ENCODE data around the gene TIA1. TPM values are rescaled to one million over a fixed set of nuclear protein-coding genes. Genes with fewer than 3 reads are reported as not detected.
A peak's percentile ranks its signal among the peaks of the same experiment; 100 is the strongest.
"Not testable (repeated sequence)": the region's sequence is repeated elsewhere in the genome, so short reads cannot be mapped to it uniquely, and the experiment has no call there.

Gene TIA1
- total RNA-seq = 104 and 105 TPM in 2 replicates

- peaks cover 13% of the 10 kb centered on the region for H3K36me3 Mint-ChIP-seq (ENCODE audit: low read depth)
- peak within 1 kb of the TSS; percentile 96 for H3K4me3 Mint-ChIP-seq
- H3K27me3 Mint-ChIP-seq = peaks cover 3% of the 10 kb centered on the region
- no peaks in the 10 kb centered on the region for H3K9me3 Mint-ChIP-seq
- H3K27ac Mint-ChIP-seq = peak within 1 kb of the TSS; percentile 99
- peak; percentile 99 for DNase-seq
- H3K4me1 Mint-ChIP-seq = peaks cover 26% of the 10 kb centered on the region
- intact Hi-C loops (cut with micrococcal nuclease) = loop anchor here (1.0 to 10.0 kb wide), 11 partner anchors 9 to 862 kb away; partner anchors contain the start of genes AAK1, C2orf42, FAM136A and GFPT1
These were observed at the start of gene TIA1 for GRCh38 chr2:70248181-70248847. TIA1 (minus strand) TSS chr2:70248628; CDS start chr2:70248430, 198 bp downstream.

GRCh38 chr2:70297828-70298227 is 49.4 kb upstream of the TIA1 start:
- H3K36me3 Mint-ChIP-seq (ENCODE audit: low read depth) = peaks cover 47% of the 10 kb centered on the region
- intact Hi-C loops (cut with micrococcal nuclease); DNase-seq; H3K4me3 Mint-ChIP-seq; H3K27me3 Mint-ChIP-seq; H3K9me3 Mint-ChIP-seq: not testable (repeated sequence)
- peaks cover 38% of the 10 kb centered on the region for H3K4me1 Mint-ChIP-seq
- H3K27ac Mint-ChIP-seq = peak overlapping the region; percentile 25

- H3K9me3 Mint-ChIP-seq = no peaks in the 10 kb centered on the region
- intact Hi-C loops (cut with micrococcal nuclease) = no loop called here
- no peak overlapping the region for H3K27ac Mint-ChIP-seq
- H3K27me3 Mint-ChIP-seq = no peaks in the 10 kb centered on the region
- no peak for DNase-seq
- H3K4me3 Mint-ChIP-seq = no peak overlapping the region
- peaks cover 66% of the 10 kb centered on the region for H3K36me3 Mint-ChIP-seq (ENCODE audit: low read depth)
- H3K4me1 Mint-ChIP-seq = peaks cover 26% of the 10 kb centered on the region
These were observed 35.2 kb upstream of the TIA1 start for GRCh38 chr2:70283500-70284191.

- H3K4me3 Mint-ChIP-seq = no peak overlapping the region
- peaks cover 64% of the 10 kb centered on the region for H3K36me3 Mint-ChIP-seq (ENCODE audit: low read depth)
- H3K9me3 Mint-ChIP-seq = no peaks in the 10 kb centered on the region
- intact Hi-C loops (cut with micrococcal nuclease) = no loop called here
- DNase-seq = no peak
- H3K27ac Mint-ChIP-seq = no peak overlapping the region
- H3K27me3 Mint-ChIP-seq = no peaks in the 10 kb centered on the region
- peaks cover 21% of the 10 kb centered on the region for H3K4me1 Mint-ChIP-seq
These were observed 34.0 kb upstream of the TIA1 start for GRCh38 chr2:70282439-70282838.

GRCh38 chr2:70280242-70280798 is 31.9 kb upstream of the TIA1 start:
- no peak for DNase-seq
- Mint-ChIP-seq H3K9me3 (no peaks in the 10 kb centered on the region), H3K4me3 (no peak overlapping the region), H3K36me3 (ENCODE audit: low read depth) (peaks cover 56% of the 10 kb centered on the region), H3K27me3 (no peaks in the 10 kb centered on the region), H3K4me1 (peaks cover 15% of the 10 kb centered on the region), H3K27ac (no peak overlapping the region)
- intact Hi-C loops (cut with micrococcal nuclease) = no loop called here

GRCh38 chr2:70270323-70270722 is 21.9 kb upstream of the TIA1 start:
- Mint-ChIP-seq H3K27ac (no peak overlapping the region), H3K27me3 (no peaks in the 10 kb centered on the region), H3K4me1 (peaks cover 2% of the 10 kb centered on the region), H3K4me3 (no peak overlapping the region), H3K9me3 (no peaks in the 10 kb centered on the region), H3K36me3 (ENCODE audit: low read depth) (peaks cover 32% of the 10 kb centered on the region)
- intact Hi-C loops (cut with micrococcal nuclease) = no loop called here
- DNase-seq = no peak

- intact Hi-C loops (cut with micrococcal nuclease) = not testable (repeated sequence)
These were observed 21.2 kb upstream of the TIA1 start for GRCh38 chr2:70269422-70270302.

GRCh38 chr2:70266925-70267324 is 18.5 kb upstream of the TIA1 start:
- H3K27ac Mint-ChIP-seq; H3K27me3 Mint-ChIP-seq; H3K4me1 Mint-ChIP-seq; H3K9me3 Mint-ChIP-seq; H3K4me3 Mint-ChIP-seq; DNase-seq; intact Hi-C loops (cut with micrococcal nuclease): not testable (repeated sequence)
- peaks cover 25% of the 10 kb centered on the region for H3K36me3 Mint-ChIP-seq (ENCODE audit: low read depth)

More at GRCh38 chr2:70269422-70270302, 21.2 kb upstream of the TIA1 start:
- H3K9me3 Mint-ChIP-seq, H3K4me3 Mint-ChIP-seq, H3K27me3 Mint-ChIP-seq, DNase-seq, H3K4me1 Mint-ChIP-seq: not testable (repeated sequence)
- peaks cover 26% of the 10 kb centered on the region for H3K36me3 Mint-ChIP-seq (ENCODE audit: low read depth)
- peak overlapping the region; percentile 63 for H3K27ac Mint-ChIP-seq

- Mint-ChIP-seq H3K9me3 (no peaks in the 10 kb centered on the region), H3K27me3 (no peaks in the 10 kb centered on the region), H3K36me3 (ENCODE audit: low read depth) (peaks cover 21% of the 10 kb centered on the region), H3K4me1 (peaks cover 27% of the 10 kb centered on the region), H3K4me3 (no peak overlapping the region), H3K27ac (no peak overlapping the region)
- no peak for DNase-seq
- intact Hi-C loops (cut with micrococcal nuclease) = no loop called here
These were observed 13.1 kb upstream of the TIA1 start for GRCh38 chr2:70261501-70261900.

GRCh38 chr2:70258532-70258875 is 10.1 kb upstream of the TIA1 start:
- H3K9me3 Mint-ChIP-seq = no peaks in the 10 kb centered on the region
- H3K36me3 Mint-ChIP-seq (ENCODE audit: low read depth) = peaks cover 10% of the 10 kb centered on the region
- no peaks in the 10 kb centered on the region for H3K27me3 Mint-ChIP-seq
- H3K27ac Mint-ChIP-seq = no peak overlapping the region
- intact Hi-C loops (cut with micrococcal nuclease) = loop anchor here (1.0 to 2.0 kb wide), 2 partner anchors 35 to 68 kb away; partner anchors contain the start of genes C2orf42 and SNRPG
- peak overlapping the region; percentile 91 for H3K4me3 Mint-ChIP-seq
- H3K4me1 Mint-ChIP-seq = peaks cover 27% of the 10 kb centered on the region
- no peak for DNase-seq

GRCh38 chr2:70255637-70256314 is 7.3 kb upstream of the TIA1 start:
- no peaks in the 10 kb centered on the region for H3K9me3 Mint-ChIP-seq
- no peak for DNase-seq
- H3K36me3 Mint-ChIP-seq (ENCODE audit: low read depth) = peaks cover 3% of the 10 kb centered on the region
- no peak overlapping the region for H3K27ac Mint-ChIP-seq
- peak overlapping the region; percentile 23 for H3K4me3 Mint-ChIP-seq
- intact Hi-C loops (cut with micrococcal nuclease) = no loop called here
- H3K4me1 Mint-ChIP-seq = peaks cover 18% of the 10 kb centered on the region
- H3K27me3 Mint-ChIP-seq = no peaks in the 10 kb centered on the region

- Mint-ChIP-seq H3K9me3 (no peaks in the 10 kb centered on the region), H3K4me1 (peaks cover 16% of the 10 kb centered on the region), H3K27ac (no peak overlapping the region), H3K36me3 (ENCODE audit: low read depth) (peaks cover 7% of the 10 kb centered on the region), H3K4me3 (no peak overlapping the region), H3K27me3 (peaks cover 3% of the 10 kb centered on the region)
- DNase-seq = no peak
- intact Hi-C loops (cut with micrococcal nuclease) = no loop called here
These were observed 2.0 kb upstream of the TIA1 start for GRCh38 chr2:70250434-70250833.

Data from activated CD4-positive, alpha-beta T cell treated with anti-CD3 and anti-CD28 coated beads, Interleukin-2, amount 10 ng/mL, durations not matched to agents 24 days and 14 days (primary cell).